K562 (cell line): ENCODE measurements around the gene HOXB13. TPM values are rescaled to one million over a fixed set of nuclear protein-coding genes. Genes with fewer than 3 reads are reported as not detected.

Experiments used
- ARHGAP35 ChIP-seq: fragments of 450-650 bp; IDR thresholded peaks from 2 replicates; pipeline ENCODE4 v1.6.1; 2018; ENCODE audit not compliant: partially characterized antibody
- CEBPB ChIP-seq: fragments of 450-650 bp; IDR thresholded peaks from 2 replicates; pipeline ENCODE4 v1.6.1; 2016; ENCODE audit warnings: missing genetic modification characterization, missing compliant biosample characterization
- HDGF ChIP-seq: fragments of 450-650 bp; IDR thresholded peaks from 2 replicates; pipeline ENCODE4 v1.6.1; 2016
- PKNOX1 ChIP-seq: fragments of 450-650 bp; IDR thresholded peaks from 2 replicates; pipeline ENCODE4 v1.6.1; 2016
- POLR3G ChIP-seq: IDR thresholded peaks from 2 replicates; pipeline ENCODE4 v1.6.1; 2011; ENCODE audit not compliant: insufficient read length, insufficient replicate concordance; ENCODE audit errors: extremely low read depth
- RCOR1 ChIP-seq, 2 experiments: IDR thresholded peaks; 2 replicates each; pipeline ENCODE4 v1.6.1; 2012; ENCODE audit warnings: low read depth in 2 of 2, low read length in 2 of 2, borderline replicate concordance in 1 of 2, improper control_type of control experiment in 1 of 2
- polyA plus RNA-seq, 8 experiments: library from polyadenylated mRNA; depleted of rRNA in 4 of 8; stranded (reverse) in 5 of 8; unstranded in 3 of 8; fragments of >200 nt; fragmentation: Nextera tagmentation in 2 of 8; fragmentation: Illumina TruSeq in 1 of 8; extraction: Ambion mirVana in 2 of 8; extraction: Trizol in 1 of 8; gene quantifications; 2 replicates each; pipeline versions ENCODE4 v1.2.1 to v1.2.3, GENCODE V29; 2011 to 2014; ENCODE audit warnings: inconsistent platforms in 1 of 8, missing spikeins in 1 of 8
- total RNA-seq, 7 experiments: library from RNA; depleted of rRNA in 6 of 7; stranded (reverse); fragments of >200 nt in 6 of 7; fragmentation: Illumina TruSeq in 2 of 7; extraction: Trizol in 2 of 7; gene quantifications; 2 replicates each; pipeline versions ENCODE4 v1.2.1 to v1.2.3, GENCODE V29; 2011 to 2021; ENCODE audit warnings: low replicate concordance in 1 of 7
- TF ChIP-seq, protein P1 (sequence below): sonication (generic); formaldehyde crosslinking; IDR thresholded peaks from 2 replicates; pipeline ENCODE4 v1.9.0; 2022; ENCODE audit warnings: mild to moderate bottlenecking, missing genetic modification reagents
- TF ChIP-seq, protein P2 (sequence below): fragments of 450-650 bp; formaldehyde crosslinking; IDR thresholded peaks from 2 replicates; pipeline ENCODE4 v1.4.0; 2020; ENCODE audit warnings: mild to moderate bottlenecking, moderate library complexity
- TF ChIP-seq, protein P3 (sequence below): sonication (generic); formaldehyde crosslinking; IDR thresholded peaks from 2 replicates; pipeline ENCODE4 v1.8.0; 2023; ENCODE audit warnings: mild to moderate bottlenecking, missing genetic modification reagents

The HOXB13 gene
- total and polyA plus RNA-seq, 9 of the 15 experiments (the other 6 are each of a cell fraction or from before 2014, with no cell fraction given): not detected

DNA sequence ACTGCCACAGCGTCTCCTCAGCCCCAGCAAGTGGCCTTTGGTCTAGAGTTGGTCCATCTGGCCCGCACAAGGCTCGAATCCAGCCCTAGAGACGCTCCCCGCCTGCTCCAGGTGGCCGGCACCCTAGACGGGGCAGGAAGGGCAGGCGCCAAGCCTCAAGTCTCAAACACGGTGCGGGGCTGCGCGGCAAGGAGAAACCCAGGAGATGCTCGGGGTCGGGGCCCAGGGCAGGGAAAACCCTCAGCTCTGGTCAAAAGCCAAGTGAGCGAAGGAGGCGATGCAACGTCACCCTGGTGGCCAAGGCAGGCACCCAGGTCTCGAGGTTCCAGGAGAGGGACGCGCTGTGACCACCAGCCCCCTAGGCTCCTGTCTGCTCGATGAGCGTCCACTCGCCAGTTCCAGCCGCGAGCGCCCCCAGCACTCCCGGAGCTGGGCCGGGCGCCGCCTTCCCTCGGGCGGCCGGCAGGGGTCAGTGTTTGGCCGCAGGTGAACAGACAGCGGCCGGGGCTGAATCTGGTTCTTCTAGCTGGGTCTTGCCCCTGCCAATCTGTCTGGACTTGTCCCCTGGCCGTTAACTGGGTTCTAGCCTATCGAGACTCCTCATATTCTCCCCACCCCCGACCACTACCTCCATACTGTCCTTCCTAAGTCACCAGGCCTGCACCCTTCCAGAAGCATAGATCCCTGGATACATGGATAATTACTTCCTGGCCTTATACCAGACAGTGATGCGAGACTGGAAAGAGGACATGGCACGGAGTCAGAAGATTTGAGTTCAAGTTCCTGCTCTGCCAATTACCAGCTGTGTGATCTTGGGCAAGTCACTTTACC is 50.2 kb downstream of the HOXB13 start (continued):
- no peak; a peak in 1 of 4 replicates for TF ChIP-seq RCOR1 (IDR thresholded peaks at IDR 0.05; ENCODE audit: borderline replicate concordance in 1 of 2, low read depth in 2 of 2, low read length in 2 of 2)
- TF ChIP-seq, protein P1, sequence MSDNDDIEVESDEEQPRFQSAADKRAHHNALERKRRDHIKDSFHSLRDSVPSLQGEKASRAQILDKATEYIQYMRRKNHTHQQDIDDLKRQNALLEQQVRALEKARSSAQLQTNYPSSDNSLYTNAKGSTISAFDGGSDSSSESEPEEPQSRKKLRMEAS (CRISPR knock-in tag): 0 out of 2 replicates have a peak, but pooled peaks have one; percentile 30
- TF ChIP-seq ARHGAP35: no peak
- 0 out of 2 replicates have a peak, but pooled peaks have one; percentile 22 for TF ChIP-seq PKNOX1
- no peak for TF ChIP-seq HDGF
- TF ChIP-seq, protein P2, sequence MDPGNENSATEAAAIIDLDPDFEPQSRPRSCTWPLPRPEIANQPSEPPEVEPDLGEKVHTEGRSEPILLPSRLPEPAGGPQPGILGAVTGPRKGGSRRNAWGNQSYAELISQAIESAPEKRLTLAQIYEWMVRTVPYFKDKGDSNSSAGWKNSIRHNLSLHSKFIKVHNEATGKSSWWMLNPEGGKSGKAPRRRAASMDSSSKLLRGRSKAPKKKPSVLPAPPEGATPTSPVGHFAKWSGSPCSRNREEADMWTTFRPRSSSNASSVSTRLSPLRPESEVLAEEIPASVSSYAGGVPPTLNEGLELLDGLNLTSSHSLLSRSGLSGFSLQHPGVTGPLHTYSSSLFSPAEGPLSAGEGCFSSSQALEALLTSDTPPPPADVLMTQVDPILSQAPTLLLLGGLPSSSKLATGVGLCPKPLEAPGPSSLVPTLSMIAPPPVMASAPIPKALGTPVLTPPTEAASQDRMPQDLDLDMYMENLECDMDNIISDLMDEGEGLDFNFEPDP (CRISPR knock-in tag): no peak
- TF ChIP-seq POLR3G: no peak
- no peak for TF ChIP-seq CEBPB (tag)
- TF ChIP-seq, protein P3, sequence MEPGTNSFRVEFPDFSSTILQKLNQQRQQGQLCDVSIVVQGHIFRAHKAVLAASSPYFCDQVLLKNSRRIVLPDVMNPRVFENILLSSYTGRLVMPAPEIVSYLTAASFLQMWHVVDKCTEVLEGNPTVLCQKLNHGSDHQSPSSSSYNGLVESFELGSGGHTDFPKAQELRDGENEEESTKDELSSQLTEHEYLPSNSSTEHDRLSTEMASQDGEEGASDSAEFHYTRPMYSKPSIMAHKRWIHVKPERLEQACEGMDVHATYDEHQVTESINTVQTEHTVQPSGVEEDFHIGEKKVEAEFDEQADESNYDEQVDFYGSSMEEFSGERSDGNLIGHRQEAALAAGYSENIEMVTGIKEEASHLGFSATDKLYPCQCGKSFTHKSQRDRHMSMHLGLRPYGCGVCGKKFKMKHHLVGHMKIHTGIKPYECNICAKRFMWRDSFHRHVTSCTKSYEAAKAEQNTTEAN (CRISPR knock-in tag): no peak
